OCI-LY7 (cell line): ENCODE data around the gene ITLN2. TPM values are rescaled to one million over a fixed set of nuclear protein-coding genes. Genes with fewer than 3 reads are reported as not detected.

Experiments
- BruUV-seq: library from RNA; stranded (reverse); fragments of 400-500 nt; replicated peaks from 2 replicates; lab custom pipeline; 2021; lab: Mats Ljungman, UMichigan
- CTCF ChIA-PET: fragments of 300-600 bp; sonication (Branson Sonifier 250); formaldehyde crosslinking; loops from one replicate; lab custom pipeline; 2022; ENCODE audit warnings: antibody characterized with exemption; ENCODE audit not compliant: unreplicated experiment; lab: Charles Lee
- POLR2A ChIA-PET: fragments of 300-600 bp; sonication (Branson Sonifier 250); formaldehyde crosslinking; loops from one replicate; lab custom pipeline; 2022; ENCODE audit warnings: antibody characterized with exemption; lab: Charles Lee
- DNase-seq: peaks from one replicate; pipeline ENCODE4 v3.0.0-alpha.2; 2015; ENCODE audit warnings: low spot score
- H2AFZ ChIP-seq: fragments of 200-600 bp; sonication (generic), shearing (Covaris generic); 2 replicates; pipeline ENCODE4 v1.6.1; 2014; ENCODE audit warnings: mild to moderate bottlenecking, antibody characterized with exemption, low read length, moderate library complexity
- H3K27ac ChIP-seq: fragments of 200-600 bp; sonication (generic); 2 replicates; pipeline ENCODE4 v1.5.1; 2014; ENCODE audit warnings: mixed run types, low read depth, mild to moderate bottlenecking, moderate library complexity, low read length, inconsistent platforms; ENCODE audit not compliant: poor library complexity, severe bottlenecking
- H3K36me3 ChIP-seq: fragments of 200-600 bp; sonication (generic); 2 replicates; pipeline ENCODE4 v1.6.1; 2014; ENCODE audit warnings: mild to moderate bottlenecking, antibody characterized with exemption, low read length, moderate library complexity, mixed read lengths; ENCODE audit not compliant: insufficient read depth
- H3K4me1 ChIP-seq: fragments of 200-600 bp; sonication (generic); 2 replicates; pipeline ENCODE4 v1.5.1; 2014; ENCODE audit warnings: mild to moderate bottlenecking, low read length; ENCODE audit not compliant: insufficient read depth, poor library complexity, severe bottlenecking
- H3K4me2 ChIP-seq: fragments of 200-600 bp; sonication (generic); 2 replicates; pipeline ENCODE4 v1.6.1; 2014; ENCODE audit warnings: mild to moderate bottlenecking, low read length
- H3K4me3 ChIP-seq: fragments of 200-600 bp; sonication (generic); 2 replicates; pipeline ENCODE4 v1.5.1; 2014; ENCODE audit warnings: mild to moderate bottlenecking, low read depth, low read length; ENCODE audit not compliant: poor library complexity, severe bottlenecking
- H3K79me2 ChIP-seq: fragments of 200-600 bp; sonication (generic); 2 replicates; pipeline ENCODE4 v1.6.1; 2016; ENCODE audit warnings: low read depth, mild to moderate bottlenecking, low read length, moderate library complexity, mixed read lengths; ENCODE audit not compliant: insufficient read depth
- H3K9me2 ChIP-seq: fragments of 200-600 bp; sonication (generic); 2 replicates; pipeline ENCODE4 v1.6.1; 2016; ENCODE audit warnings: mild to moderate bottlenecking, low read length, mixed read lengths; ENCODE audit not compliant: insufficient read depth
- H3K9me3 ChIP-seq: fragments of 200-600 bp; sonication (generic); 2 replicates; pipeline ENCODE4 v1.6.1; 2014; ENCODE audit warnings: mild to moderate bottlenecking, mixed run types, low read length, mixed read lengths
- H4K20me1 ChIP-seq: fragments of 200-600 bp; sonication (generic); 2 replicates; pipeline ENCODE4 v1.6.1; 2014; ENCODE audit warnings: mild to moderate bottlenecking, antibody characterized with exemption, low read length, moderate library complexity, mixed read lengths; ENCODE audit not compliant: insufficient read depth
- CTCF ChIP-seq: fragments of 200-600 bp; sonication (generic); conservative IDR thresholded peaks from 2 replicates; pipeline ENCODE4 v1.5.1; 2014; ENCODE audit warnings: mild to moderate bottlenecking, antibody characterized with exemption, low read length, moderate library complexity, mixed read lengths
- EZH2phosphoT487 ChIP-seq: fragments of 200-600 bp; sonication (generic); IDR thresholded peaks from 2 replicates; pipeline ENCODE4 v1.6.1; 2018; ENCODE audit warnings: low read depth, borderline replicate concordance, mild to moderate bottlenecking, mixed run types, antibody characterized with exemption, low read length, moderate library complexity, mixed read lengths
- intact Hi-C: fragments of 100-400 bp; cut with micrococcal nuclease; formaldehyde crosslinking; loops from one replicate; pipeline ENCODE4 v1.10.0; 2022; ENCODE audit not compliant: unreplicated experiment
- total RNA-seq, 2 experiments: library from RNA; depleted of rRNA in 1 of 2; stranded (reverse); fragments of >200 nt in 1 of 2; shearing (Covaris generic) in 1 of 2; gene quantifications; 2 replicates each; pipeline ENCODE4 v1.2.3, GENCODE V29; 2014 to 2022

Gene ITLN2
- total RNA-seq, 2 experiments from 2014 or later = not detected

- BruUV-seq = no TSS peak
- Histone ChIP-seq H4K20me1 (no peaks in the 10 kb centered on the region), H3K79me2 (no peaks in the 10 kb centered on the region), H3K4me2 (no peak overlapping the region), H3K9me2 (no peaks in the 10 kb centered on the region), H3K4me1 (peaks cover 11% of the 10 kb centered on the region), H2AFZ (no peak overlapping the region), H3K9me3 (no peaks in the 10 kb centered on the region), H3K27ac (no peak overlapping the region), H3K4me3 (no peak overlapping the region), H3K36me3 (peaks cover 12% of the 10 kb centered on the region)
- intact Hi-C loops = no loop called here
- ChIA-PET CTCF (no interaction called here), POLR2A (no interaction called here)
- DNase-seq = no peak
- TF ChIP-seq CTCF (no peak), EZH2phosphoT487 (no peak)
Measured at GRCh38 chr1:161000736-161001480, 46.3 kb upstream of the ITLN2 start.

GRCh38 chr1:160999376-160999775 lies 44.8 kb upstream of the ITLN2 start:
- intact Hi-C loops = loop anchor here (5.0 kb wide), 1 partner anchor 158 kb away; the partner anchor contains the start of gene USP21
- no peaks in the 10 kb centered on the region for H3K79me2 ChIP-seq
- H4K20me1 ChIP-seq = no peaks in the 10 kb centered on the region
- no peak overlapping the region for H2AFZ ChIP-seq
- H3K4me2 ChIP-seq = no peak overlapping the region
- peaks cover 12% of the 10 kb centered on the region for H3K36me3 ChIP-seq
- DNase-seq = no peak
- no peak overlapping the region for H3K4me3 ChIP-seq
- H3K27ac ChIP-seq = no peak overlapping the region
- H3K9me3 ChIP-seq = no peaks in the 10 kb centered on the region
- no peaks in the 10 kb centered on the region for H3K9me2 ChIP-seq
- peaks cover 11% of the 10 kb centered on the region for H3K4me1 ChIP-seq
- no TSS peak for BruUV-seq
- ChIA-PET CTCF (interaction anchor here (0.5 kb wide), 1 partner anchor 43 kb away, joined by 3 read pairs; no protein-coding TSS in a partner anchor), POLR2A (no interaction called here)
- 0 out of 2 replicates have a peak, but pooled peaks have one; percentile 19 for TF ChIP-seq CTCF
- TF ChIP-seq EZH2phosphoT487 = no peak
